ENCODE measurements around the gene TMEFF2. TPM values are rescaled to one million over a fixed set of nuclear protein-coding genes. Genes with fewer than 3 reads are reported as not detected.

TMEFF2 gene
- total RNA-seq, 2 experiments from 2014 or later = not detected

DNA sequence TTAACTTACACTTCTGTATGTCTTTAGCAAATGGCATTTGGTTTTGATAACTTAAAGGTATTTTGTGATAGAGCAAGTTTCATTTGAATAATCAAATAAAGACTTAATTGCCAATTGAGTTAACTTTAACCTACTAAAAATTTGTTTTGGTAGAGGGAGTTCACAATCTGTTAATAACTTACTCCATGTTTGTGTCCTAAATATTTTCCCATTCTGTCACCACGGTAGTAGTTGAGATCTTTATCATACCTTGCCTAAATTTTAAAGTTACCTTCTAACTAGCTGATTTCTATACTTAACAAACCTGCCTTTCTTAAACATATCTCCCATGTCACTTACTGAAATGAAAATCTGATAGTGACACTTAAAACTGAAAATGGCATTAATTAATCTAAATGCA lies 127.1 kb downstream of the TMEFF2 start:
- Histone ChIP-seq H3K79me2 (ENCODE audit: insufficient read depth, low read depth, low read length) (no peaks in the 10 kb centered on the region), H3K4me1 (ENCODE audit: insufficient read depth, low read length, poor library complexity, severe bottlenecking) (no peaks in the 10 kb centered on the region)

DNA sequence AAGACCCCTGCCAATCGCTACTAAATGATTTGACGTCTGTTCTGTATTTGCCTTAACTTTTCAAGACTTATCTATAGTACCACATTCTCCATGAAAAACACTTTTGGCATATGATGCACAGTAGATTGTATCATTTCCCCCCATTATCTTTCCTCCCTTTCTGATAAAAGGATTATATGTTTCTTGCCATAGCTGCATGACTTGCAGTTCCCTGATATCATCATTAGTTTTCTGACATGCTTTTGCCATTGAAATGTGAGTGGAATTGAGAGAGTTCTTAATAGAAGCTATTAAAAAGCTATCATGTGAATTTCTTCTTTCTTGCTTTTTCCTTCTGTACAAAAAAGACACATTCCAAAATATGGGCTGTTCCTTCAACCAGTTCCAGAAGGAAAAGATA lies 130.3 kb downstream of the TMEFF2 start:
- Histone ChIP-seq H3K9me2 (ENCODE audit: insufficient read depth, low read length) (no peaks in the 10 kb centered on the region), H3K4me3 (ENCODE audit: low read depth, low read length, poor library complexity, severe bottlenecking) (no peak overlapping the region), H3K36me3 (ENCODE audit: insufficient read depth, low read length) (no peaks in the 10 kb centered on the region), H3K4me2 (ENCODE audit: low read length) (no peak overlapping the region), H4K20me1 (ENCODE audit: insufficient read depth, low read length) (no peaks in the 10 kb centered on the region), H3K9me3 (ENCODE audit: low read length) (no peaks in the 10 kb centered on the region), H3K79me2 (ENCODE audit: insufficient read depth, low read depth, low read length) (no peaks in the 10 kb centered on the region), H3K4me1 (ENCODE audit: insufficient read depth, low read length, poor library complexity, severe bottlenecking) (no peaks in the 10 kb centered on the region), H3K27ac (ENCODE audit: low read depth, low read length, poor library complexity, severe bottlenecking) (no peak overlapping the region), H2AFZ (ENCODE audit: low read length) (no peak overlapping the region)
- no peak for DNase-seq (ENCODE audit: low spot score)
- no TSS peak for BruUV-seq (replicated peaks)
- ChIA-PET POLR2A (interaction anchor here (0.9 to 1.4 kb wide), 2 partner anchors 10 to 12 kb away, joined by 3 to 4 read pairs; no protein-coding TSS in a partner anchor), CTCF (ENCODE audit: unreplicated experiment) (no interaction called here)
- TF ChIP-seq, protein P1, sequence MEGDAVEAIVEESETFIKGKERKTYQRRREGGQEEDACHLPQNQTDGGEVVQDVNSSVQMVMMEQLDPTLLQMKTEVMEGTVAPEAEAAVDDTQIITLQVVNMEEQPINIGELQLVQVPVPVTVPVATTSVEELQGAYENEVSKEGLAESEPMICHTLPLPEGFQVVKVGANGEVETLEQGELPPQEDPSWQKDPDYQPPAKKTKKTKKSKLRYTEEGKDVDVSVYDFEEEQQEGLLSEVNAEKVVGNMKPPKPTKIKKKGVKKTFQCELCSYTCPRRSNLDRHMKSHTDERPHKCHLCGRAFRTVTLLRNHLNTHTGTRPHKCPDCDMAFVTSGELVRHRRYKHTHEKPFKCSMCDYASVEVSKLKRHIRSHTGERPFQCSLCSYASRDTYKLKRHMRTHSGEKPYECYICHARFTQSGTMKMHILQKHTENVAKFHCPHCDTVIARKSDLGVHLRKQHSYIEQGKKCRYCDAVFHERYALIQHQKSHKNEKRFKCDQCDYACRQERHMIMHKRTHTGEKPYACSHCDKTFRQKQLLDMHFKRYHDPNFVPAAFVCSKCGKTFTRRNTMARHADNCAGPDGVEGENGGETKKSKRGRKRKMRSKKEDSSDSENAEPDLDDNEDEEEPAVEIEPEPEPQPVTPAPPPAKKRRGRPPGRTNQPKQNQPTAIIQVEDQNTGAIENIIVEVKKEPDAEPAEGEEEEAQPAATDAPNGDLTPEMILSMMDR (conservative IDR thresholded peaks at IDR 0.05; ENCODE audit: low read length) = no peak
- intact Hi-C loops (cut with micrococcal nuclease; ENCODE audit: unreplicated experiment) = no loop called here

More for the DNA sequence above, 127.1 kb downstream of the TMEFF2 start:
- Histone ChIP-seq H3K9me3 (ENCODE audit: low read length) (no peaks in the 10 kb centered on the region), H3K27ac (ENCODE audit: low read depth, low read length, poor library complexity, severe bottlenecking) (no peak overlapping the region), H2AFZ (ENCODE audit: low read length) (no peak overlapping the region), H3K36me3 (ENCODE audit: insufficient read depth, low read length) (no peaks in the 10 kb centered on the region), H3K9me2 (ENCODE audit: insufficient read depth, low read length) (no peaks in the 10 kb centered on the region), H3K4me2 (ENCODE audit: low read length) (no peak overlapping the region), H4K20me1 (ENCODE audit: insufficient read depth, low read length) (no peaks in the 10 kb centered on the region), H3K4me3 (ENCODE audit: low read depth, low read length, poor library complexity, severe bottlenecking) (no peak overlapping the region)
- TF ChIP-seq EZH2phosphoT487 (IDR thresholded peaks at IDR 0.05; ENCODE audit: borderline replicate concordance, low read depth, low read length) = no peak
- TF ChIP-seq, protein P1 (conservative IDR thresholded peaks at IDR 0.05; ENCODE audit: low read length) = no peak
- no peak for DNase-seq (ENCODE audit: low spot score)
- ChIA-PET POLR2A (no interaction called here), CTCF (ENCODE audit: unreplicated experiment) (no interaction called here)
- intact Hi-C loops (cut with micrococcal nuclease; ENCODE audit: unreplicated experiment) = no loop called here
- BruUV-seq (replicated peaks) = no TSS peak

DNA sequence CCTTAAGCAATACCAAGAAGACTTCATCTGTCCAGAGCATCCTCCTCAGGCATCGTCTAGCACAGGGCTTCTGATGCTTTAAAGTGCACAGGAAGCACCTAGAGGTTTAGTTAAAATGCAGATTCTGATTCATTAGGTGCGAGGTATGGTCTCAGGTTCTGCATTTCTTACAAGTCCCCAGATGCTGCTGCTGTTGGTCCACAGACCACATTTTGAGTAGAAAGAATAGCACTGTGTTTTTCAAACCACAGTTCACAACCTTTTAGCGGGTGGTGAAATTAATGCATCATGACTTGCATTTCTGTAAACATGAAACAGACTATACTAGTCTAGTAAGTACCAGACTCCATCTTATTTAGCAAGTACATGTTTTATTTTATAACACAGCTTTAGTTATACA lies 134.6 kb downstream of the TMEFF2 start:
- Histone ChIP-seq H2AFZ (ENCODE audit: low read length) (no peak overlapping the region), H3K36me3 (ENCODE audit: insufficient read depth, low read length) (no peaks in the 10 kb centered on the region), H4K20me1 (ENCODE audit: insufficient read depth, low read length) (no peaks in the 10 kb centered on the region), H3K4me3 (ENCODE audit: low read depth, low read length, poor library complexity, severe bottlenecking) (no peak overlapping the region), H3K9me3 (ENCODE audit: low read length) (no peaks in the 10 kb centered on the region), H3K9me2 (ENCODE audit: insufficient read depth, low read length) (no peaks in the 10 kb centered on the region), H3K79me2 (ENCODE audit: insufficient read depth, low read depth, low read length) (no peaks in the 10 kb centered on the region), H3K27ac (ENCODE audit: low read depth, low read length, poor library complexity, severe bottlenecking) (no peak overlapping the region), H3K4me1 (ENCODE audit: insufficient read depth, low read length, poor library complexity, severe bottlenecking) (no peaks in the 10 kb centered on the region), H3K4me2 (ENCODE audit: low read length) (no peak overlapping the region)
- BruUV-seq (replicated peaks) = no TSS peak
- DNase-seq (ENCODE audit: low spot score) = no peak
- intact Hi-C loops (cut with micrococcal nuclease; ENCODE audit: unreplicated experiment) = no loop called here
- TF ChIP-seq, protein P1 (conservative IDR thresholded peaks at IDR 0.05; ENCODE audit: low read length) = no peak
- no peak for TF ChIP-seq EZH2phosphoT487 (IDR thresholded peaks at IDR 0.05; ENCODE audit: borderline replicate concordance, low read depth, low read length)
- ChIA-PET POLR2A (interaction anchor here (0.6 kb wide), 1 partner anchor 11 kb away, joined by 3 read pairs; no protein-coding TSS in a partner anchor), CTCF (ENCODE audit: unreplicated experiment) (no interaction called here)
